Osteocyte (in vitro differentiated cells): Measurements from ENCODE around the gene PTPRN2. TPM values are rescaled to one million over a fixed set of nuclear protein-coding genes. Genes with fewer than 3 reads are reported as not detected.

Source experiments
- DNase-seq: peaks from one replicate; pipeline ENCODE4 v3.0.0; 2021; ENCODE audit warnings: mixed read lengths; ENCODE audit not compliant: unreplicated experiment; ENCODE audit errors: extremely low spot score
- H3K27ac Mint-ChIP-seq: one replicate; pipeline ENCODE4 v1.8.0; 2021; ENCODE audit warnings: mild to moderate bottlenecking, mixed read lengths; ENCODE audit not compliant: unreplicated experiment
- H3K27me3 Mint-ChIP-seq: one replicate; pipeline ENCODE4 v1.8.0; 2021; ENCODE audit warnings: mixed read lengths; ENCODE audit not compliant: unreplicated experiment
- H3K36me3 Mint-ChIP-seq: one replicate; pipeline ENCODE4 v1.8.0; 2021; ENCODE audit warnings: mixed read lengths; ENCODE audit not compliant: unreplicated experiment
- H3K4me1 Mint-ChIP-seq: one replicate; pipeline ENCODE4 v1.8.0; 2021; ENCODE audit warnings: mixed read lengths; ENCODE audit not compliant: unreplicated experiment
- H3K4me3 Mint-ChIP-seq: one replicate; pipeline ENCODE4 v1.8.0; 2021; ENCODE audit warnings: mild to moderate bottlenecking, moderate library complexity, mixed read lengths; ENCODE audit not compliant: unreplicated experiment
- H3K9me3 Mint-ChIP-seq: one replicate; pipeline ENCODE4 v1.8.0; 2021; ENCODE audit warnings: mixed read lengths; ENCODE audit not compliant: unreplicated experiment
- total RNA-seq: library from RNA; stranded (reverse); gene quantifications from 2 replicates; pipeline ENCODE4 v1.2.1, GENCODE V29; 2021
- TF ChIP-seq, protein P1 (sequence below): fragments of 200-600 bp; sonication (generic); IDR thresholded peaks from 2 replicates; pipeline ENCODE4 v1.5.0; 2021; ENCODE audit warnings: antibody characterized with exemption, mild to moderate bottlenecking, moderate library complexity

PTPRN2 gene
- total RNA-seq, 1 donor from 2014 or later = 0.59 TPM

DNA sequence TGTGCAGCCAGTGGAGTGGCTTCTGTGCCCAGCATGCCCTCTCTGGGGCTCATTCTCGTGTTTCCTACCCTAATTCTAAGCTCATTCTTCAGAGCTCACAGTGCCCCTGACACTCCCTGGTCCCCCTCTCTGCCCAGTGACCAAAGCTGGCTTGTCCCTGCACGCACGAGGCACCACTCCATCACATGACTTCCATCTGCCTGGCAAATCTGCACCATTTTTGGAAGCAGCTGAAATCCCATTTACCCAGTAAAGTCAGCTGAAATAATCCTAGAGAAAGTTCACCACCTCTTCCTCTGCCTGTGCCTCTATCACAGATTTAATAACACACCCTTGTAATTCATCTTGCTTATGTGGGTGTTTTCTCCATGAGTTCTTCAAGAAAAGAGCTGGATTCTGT, 616.9 kb downstream of the PTPRN2 start:
- Mint-ChIP-seq H3K27ac (no peak overlapping the region), H3K4me3 (no peak overlapping the region), H3K4me1 (no peaks in the 10 kb centered on the region), H3K9me3 (peaks cover 18% of the 10 kb centered on the region), H3K36me3 (no peaks in the 10 kb centered on the region), H3K27me3 (no peaks in the 10 kb centered on the region)
- DNase-seq = no peak
- TF ChIP-seq, protein P1, sequence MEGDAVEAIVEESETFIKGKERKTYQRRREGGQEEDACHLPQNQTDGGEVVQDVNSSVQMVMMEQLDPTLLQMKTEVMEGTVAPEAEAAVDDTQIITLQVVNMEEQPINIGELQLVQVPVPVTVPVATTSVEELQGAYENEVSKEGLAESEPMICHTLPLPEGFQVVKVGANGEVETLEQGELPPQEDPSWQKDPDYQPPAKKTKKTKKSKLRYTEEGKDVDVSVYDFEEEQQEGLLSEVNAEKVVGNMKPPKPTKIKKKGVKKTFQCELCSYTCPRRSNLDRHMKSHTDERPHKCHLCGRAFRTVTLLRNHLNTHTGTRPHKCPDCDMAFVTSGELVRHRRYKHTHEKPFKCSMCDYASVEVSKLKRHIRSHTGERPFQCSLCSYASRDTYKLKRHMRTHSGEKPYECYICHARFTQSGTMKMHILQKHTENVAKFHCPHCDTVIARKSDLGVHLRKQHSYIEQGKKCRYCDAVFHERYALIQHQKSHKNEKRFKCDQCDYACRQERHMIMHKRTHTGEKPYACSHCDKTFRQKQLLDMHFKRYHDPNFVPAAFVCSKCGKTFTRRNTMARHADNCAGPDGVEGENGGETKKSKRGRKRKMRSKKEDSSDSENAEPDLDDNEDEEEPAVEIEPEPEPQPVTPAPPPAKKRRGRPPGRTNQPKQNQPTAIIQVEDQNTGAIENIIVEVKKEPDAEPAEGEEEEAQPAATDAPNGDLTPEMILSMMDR = no peak

DNA sequence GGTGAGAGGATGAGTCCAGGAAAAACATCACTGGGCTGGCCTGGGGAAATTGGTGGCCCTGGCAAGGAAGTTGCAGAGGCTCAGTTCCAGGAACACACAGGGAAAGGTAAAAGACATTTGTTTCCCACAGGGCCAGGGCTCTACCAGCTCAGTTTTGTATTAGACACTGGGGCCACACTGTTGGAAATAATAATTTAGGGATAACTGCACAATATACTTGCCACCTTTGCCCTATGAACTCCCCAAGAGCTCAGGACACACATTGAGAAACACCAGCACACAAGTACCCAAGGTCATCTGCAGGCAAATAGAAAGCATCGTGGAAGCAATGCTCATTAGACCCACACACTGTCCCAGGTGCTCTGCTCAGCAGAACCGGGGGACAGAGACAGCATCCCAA, 617.6 kb downstream of the PTPRN2 start:
- H3K9me3 Mint-ChIP-seq = peaks cover 17% of the 10 kb centered on the region
- TF ChIP-seq, protein P1 = no peak
- H3K27ac Mint-ChIP-seq = no peak overlapping the region
- no peak overlapping the region for H3K4me3 Mint-ChIP-seq
- no peak for DNase-seq
- no peaks in the 10 kb centered on the region for H3K4me1 Mint-ChIP-seq
- no peaks in the 10 kb centered on the region for H3K27me3 Mint-ChIP-seq
- H3K36me3 Mint-ChIP-seq = no peaks in the 10 kb centered on the region

DNA sequence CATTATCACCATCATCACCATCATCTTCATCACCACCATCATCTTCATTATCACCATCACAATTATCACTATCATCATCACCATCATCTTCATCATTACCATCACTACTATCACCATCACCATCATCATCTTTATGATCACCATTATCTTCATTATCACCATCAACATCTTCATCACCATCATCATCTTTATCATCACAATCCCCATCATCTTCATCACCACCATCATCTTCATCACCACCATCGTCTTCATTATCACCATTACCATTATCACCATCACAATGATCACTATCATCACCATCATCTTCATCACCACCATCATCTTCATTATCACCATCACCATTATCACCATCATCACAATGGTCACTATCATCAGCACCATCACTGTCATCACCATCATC, 621.1 kb downstream of the PTPRN2 start:
- TF ChIP-seq, protein P1 = no peak
- Mint-ChIP-seq H3K27me3 (no peaks in the 10 kb centered on the region), H3K4me3 (no peak overlapping the region), H3K9me3 (peaks cover 15% of the 10 kb centered on the region), H3K4me1 (no peaks in the 10 kb centered on the region), H3K27ac (no peak overlapping the region), H3K36me3 (no peaks in the 10 kb centered on the region)
- DNase-seq = no peak

DNA sequence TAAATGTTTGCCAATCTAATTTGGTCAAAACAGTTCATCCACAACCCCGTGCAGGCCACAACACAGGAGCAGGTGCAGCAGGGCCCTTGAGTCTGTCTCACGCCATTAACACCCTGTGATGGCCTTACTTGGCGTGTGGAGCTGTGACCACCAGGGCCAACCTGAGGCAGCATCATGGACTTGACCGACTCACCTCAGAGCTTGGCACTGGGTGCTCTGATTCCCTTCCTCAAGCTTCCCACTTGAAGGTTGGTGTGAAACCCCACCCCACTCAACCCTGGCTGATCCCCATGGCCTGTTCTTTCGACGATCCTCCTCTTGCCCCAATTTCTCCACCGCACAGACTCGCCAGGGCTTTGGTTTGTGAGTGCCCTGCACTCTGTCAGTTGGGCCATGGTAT, 623.1 kb downstream of the PTPRN2 start:
- TF ChIP-seq, protein P1 = no peak
- peaks cover 6% of the 10 kb centered on the region for H3K9me3 Mint-ChIP-seq
- no peak overlapping the region for H3K4me3 Mint-ChIP-seq
- no peak overlapping the region for H3K27ac Mint-ChIP-seq
- no peak for DNase-seq
- no peaks in the 10 kb centered on the region for H3K36me3 Mint-ChIP-seq
- H3K4me1 Mint-ChIP-seq = no peaks in the 10 kb centered on the region
- no peaks in the 10 kb centered on the region for H3K27me3 Mint-ChIP-seq

DNA sequence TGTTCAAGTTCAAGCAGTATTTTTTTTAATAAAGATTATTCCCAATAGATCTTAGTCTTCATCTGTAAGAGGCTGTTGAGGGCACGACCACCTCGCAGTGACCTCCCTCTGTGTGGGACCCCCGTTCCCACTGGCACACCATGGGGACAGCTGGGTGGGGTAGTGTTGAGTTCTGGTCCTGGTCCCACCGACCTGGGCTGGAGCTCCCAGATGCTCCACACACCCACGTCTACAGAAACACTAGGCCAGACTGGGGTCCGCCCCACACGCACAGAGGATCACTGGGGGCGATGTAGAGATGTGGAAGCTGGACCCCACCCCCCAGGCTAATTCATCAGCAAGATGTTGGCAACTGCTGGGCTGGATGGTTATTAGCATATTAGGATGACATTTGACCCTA, 623.6 kb downstream of the PTPRN2 start:
- Mint-ChIP-seq H3K4me1 (no peaks in the 10 kb centered on the region), H3K4me3 (no peak overlapping the region), H3K27ac (no peak overlapping the region), H3K9me3 (peaks cover 10% of the 10 kb centered on the region), H3K36me3 (no peaks in the 10 kb centered on the region), H3K27me3 (no peaks in the 10 kb centered on the region)
- no peak for DNase-seq
- TF ChIP-seq, protein P1 = no peak
